Cardiac muscle cell (in vitro differentiated cells and primary cell): ENCODE results near the gene PDIA4. TPM values are rescaled to one million over a fixed set of nuclear protein-coding genes. Genes with fewer than 3 reads are reported as not detected.
A peak's percentile ranks its signal among the peaks of the same experiment; 100 is the strongest.

ENCODE experiments used
- DNase-seq, 2 donors: peaks; one replicate each; pipeline versions ENCODE4 v3.0.0 to v3.0.0-alpha.2; 2010 to 2017; ENCODE audit warnings: low read depth in 1 of 2, low spot score in 1 of 2
- H3K27ac ChIP-seq: fragments of 200-600 bp; sonication (generic); 2 replicates; pipeline ENCODE4 v1.5.1; 2016
- H3K27me3 ChIP-seq: fragments of 200-600 bp; sonication (generic); 2 replicates; pipeline ENCODE4 v1.6.0; 2016; ENCODE audit warnings: control low read depth
- H3K36me3 ChIP-seq: fragments of 200-600 bp; sonication (generic); 2 replicates; pipeline ENCODE4 v1.5.1; 2016; ENCODE audit warnings: control low read depth
- H3K4me1 ChIP-seq: fragments of 200-600 bp; sonication (generic); 2 replicates; pipeline ENCODE4 v1.8.1; 2017; ENCODE audit warnings: low read depth, mild to moderate bottlenecking, mixed run types
- H3K4me3 ChIP-seq: fragments of 200-600 bp; sonication (generic); 2 replicates; pipeline ENCODE4 v1.5.1; 2016; ENCODE audit warnings: mild to moderate bottlenecking
- H3K9me3 ChIP-seq: fragments of 200-600 bp; sonication (generic); 2 replicates; pipeline ENCODE4 v1.5.1; 2017; ENCODE audit warnings: low read depth, mild to moderate bottlenecking, control low read depth
- CTCF ChIP-seq: IDR thresholded peaks from 2 replicates; pipeline ENCODE4 v1.5.1; 2012; ENCODE audit warnings: low read depth, mild to moderate bottlenecking, low read length
- polyA plus RNA-seq: library from polyadenylated mRNA; unstranded; fragments of >200 nt; fragmentation: Nextera tagmentation; extraction: Ambion mirVana; gene quantifications from 2 replicates; pipeline ENCODE4 v1.2.1, GENCODE V29; 2016
- total RNA-seq: library from RNA; depleted of rRNA; stranded (reverse); fragments of >200 nt; gene quantifications from 2 replicates; pipeline ENCODE4 v1.2.3, GENCODE V29; 2016

PDIA4 gene
- total and polyA plus RNA-seq, 2 experiments from 2014 or later: 150 to 367 TPM

- no peak for TF ChIP-seq CTCF
- Histone ChIP-seq H3K36me3 (no peaks in the 10 kb centered on the region), H3K9me3 (no peaks in the 10 kb centered on the region), H3K4me1 (peaks cover 32% of the 10 kb centered on the region), H3K27ac (peak overlapping the region; percentile 96), H3K4me3 (peak overlapping the region; percentile 88), H3K27me3 (no peaks in the 10 kb centered on the region)
- peak; percentile 30 to 38 for DNase-seq
Observed at GRCh38 chr7:149027611-149028345, 527 bp downstream of the PDIA4 start.

DNA sequence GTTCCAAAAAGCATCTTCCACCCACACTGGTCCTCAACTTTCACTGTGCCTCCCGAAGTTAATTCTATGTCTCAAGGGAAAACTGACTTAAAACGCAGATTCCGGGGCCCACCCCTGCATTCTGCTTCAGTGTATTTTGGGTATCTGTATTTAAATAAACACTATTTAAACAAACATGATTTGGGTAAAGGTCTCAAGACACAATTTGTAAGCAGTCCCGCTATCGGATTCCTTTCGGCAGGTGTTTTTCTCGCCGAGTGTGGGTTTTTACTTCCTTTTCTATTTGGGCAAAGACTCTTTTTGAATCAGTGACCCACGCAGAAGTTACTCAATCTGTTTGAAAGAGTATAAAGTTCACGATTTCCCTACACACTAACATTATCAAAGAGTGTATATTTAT, 1.2 kb downstream of the PDIA4 start:
- DNase-seq: no peak
- Histone ChIP-seq H3K4me1 (peaks cover 32% of the 10 kb centered on the region), H3K36me3 (no peaks in the 10 kb centered on the region), H3K27ac (no peak overlapping the region), H3K9me3 (no peaks in the 10 kb centered on the region), H3K4me3 (peak overlapping the region; percentile 88), H3K27me3 (no peaks in the 10 kb centered on the region)
- TF ChIP-seq CTCF: no peak

DNA sequence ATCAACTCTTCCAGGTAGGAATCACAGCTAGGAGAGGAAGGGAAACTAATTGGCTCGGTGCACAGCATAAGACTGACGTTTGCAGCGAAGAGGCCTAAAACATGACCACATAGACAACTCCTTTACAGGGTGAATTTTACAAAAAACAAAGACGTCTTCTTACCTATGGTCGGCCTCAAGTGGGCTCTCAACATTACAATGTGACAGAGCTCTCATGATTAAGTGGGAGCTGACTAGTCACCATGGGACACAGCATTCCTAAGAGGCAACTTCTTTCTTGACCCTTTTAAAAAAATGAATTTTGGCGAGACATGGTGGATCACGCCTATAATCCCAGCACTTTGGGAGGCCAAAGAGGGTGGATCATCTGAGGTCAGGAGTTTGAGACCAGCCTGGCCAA, 4.6 kb downstream of the PDIA4 start:
- DNase-seq: peak in 1 of 2 donors; percentile 51

DNA sequence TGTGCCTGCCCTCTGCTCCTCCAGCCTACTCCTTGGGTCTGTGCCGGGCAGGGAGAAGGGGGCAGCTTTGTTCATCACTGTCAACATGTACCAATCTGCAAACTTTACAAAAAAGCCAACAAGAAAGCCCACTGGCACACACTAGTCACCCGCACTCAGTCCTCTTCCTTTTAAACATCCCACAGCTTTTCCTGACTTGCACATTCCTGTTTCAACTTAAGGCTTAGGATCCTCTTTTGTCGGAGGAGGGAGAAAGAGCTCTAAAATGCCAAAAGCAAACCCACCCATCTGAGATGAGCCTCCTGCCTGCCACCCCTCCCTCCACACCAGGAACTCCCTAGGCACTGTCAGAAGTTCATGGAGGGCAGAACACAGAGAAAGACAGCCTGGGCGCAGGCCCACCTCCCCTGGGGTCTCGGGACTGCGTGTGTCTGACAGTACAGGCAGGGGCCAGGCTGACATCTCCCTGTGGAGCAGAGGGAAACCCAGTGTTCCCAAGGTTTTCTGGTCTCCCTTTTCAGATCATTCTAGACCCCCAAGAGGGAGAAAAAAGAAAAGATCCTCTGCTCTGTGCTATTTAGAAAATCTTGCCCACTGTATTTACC, 5.4 kb downstream of the PDIA4 start:
- no peak overlapping the region for H3K4me3 ChIP-seq
- peaks cover 28% of the 10 kb centered on the region for H3K4me1 ChIP-seq
- no peak for TF ChIP-seq CTCF
- H3K27me3 ChIP-seq: no peaks in the 10 kb centered on the region
- H3K36me3 ChIP-seq: peaks cover 20% of the 10 kb centered on the region
- no peak overlapping the region for H3K27ac ChIP-seq
- H3K9me3 ChIP-seq: no peaks in the 10 kb centered on the region
- no peak for DNase-seq

More for the DNA sequence above, 4.6 kb downstream of the PDIA4 start:
- Histone ChIP-seq H3K36me3 (peaks cover 13% of the 10 kb centered on the region), H3K27me3 (no peaks in the 10 kb centered on the region), H3K4me3 (no peak overlapping the region), H3K4me1 (peaks cover 28% of the 10 kb centered on the region), H3K9me3 (no peaks in the 10 kb centered on the region), H3K27ac (peak overlapping the region; percentile 49)
- TF ChIP-seq CTCF: no peak

GRCh38 chr7:149021725-149022062, 6.6 kb downstream of the PDIA4 start:
- peaks cover 26% of the 10 kb centered on the region for H3K36me3 ChIP-seq
- DNase-seq: no peak
- H3K4me3 ChIP-seq: no peak overlapping the region
- H3K27ac ChIP-seq: no peak overlapping the region
- H3K27me3 ChIP-seq: no peaks in the 10 kb centered on the region
- peaks cover 19% of the 10 kb centered on the region for H3K4me1 ChIP-seq
- H3K9me3 ChIP-seq: no peaks in the 10 kb centered on the region
- no peak for TF ChIP-seq CTCF
